ENCODE measurements around the gene JAG1.

DNA sequence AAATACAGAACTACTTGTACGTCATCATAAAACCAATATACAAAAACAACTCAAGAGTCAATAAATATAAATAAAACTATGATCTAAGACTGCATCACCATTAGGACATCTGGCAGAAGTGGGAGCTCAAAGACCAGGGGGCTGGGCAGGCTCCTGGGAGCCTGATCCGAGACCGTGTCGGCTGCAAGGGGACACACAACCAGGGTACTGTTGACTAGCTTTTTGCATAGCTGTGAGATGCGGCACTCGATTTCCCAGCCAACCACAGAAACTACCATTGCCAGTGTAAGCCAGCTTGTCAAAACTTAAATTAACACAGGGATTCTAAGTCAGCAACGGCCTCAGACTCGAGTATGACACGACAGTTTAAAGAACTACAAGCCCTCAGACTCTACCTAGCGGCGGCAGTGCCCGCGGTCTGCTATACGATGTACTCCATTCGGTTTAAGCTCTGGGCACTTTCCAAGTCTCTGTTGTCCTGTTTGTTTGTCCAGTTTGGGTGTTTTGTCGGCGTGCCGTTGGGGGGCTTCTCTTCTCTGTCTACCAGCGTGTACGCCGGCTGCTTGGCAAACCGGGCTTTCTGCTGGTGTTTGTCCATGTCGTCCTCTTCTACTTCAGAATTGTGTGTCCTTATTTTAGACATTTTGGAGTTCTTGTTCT is 34.6 kb downstream of the JAG1 start:
- TF ChIP-seq ZNF146 (tag by site-specific recombination; IDR thresholded peaks at IDR 0.05) (no peak), ZNF416 (tag by site-specific recombination; IDR thresholded peaks at IDR 0.05) (no peak), HOXD13 (CRISPR knock-in tag; IDR thresholded peaks at IDR 0.05; ENCODE audit: borderline replicate concordance) (no peak), KLF1 (tag by site-specific recombination; IDR thresholded peaks at IDR 0.05) (no peak), ZNF221 (tag by site-specific recombination; IDR thresholded peaks at IDR 0.05; ENCODE audit: borderline replicate concordance) (no peak), ZNF274 (IDR thresholded peaks at IDR 0.05; ENCODE audit: low read length) (no peak), ZNF274 (tag by site-specific recombination; IDR thresholded peaks at IDR 0.05; ENCODE audit: borderline replicate concordance) (no peak), ZNF747 (tag by site-specific recombination; IDR thresholded peaks at IDR 0.05) (no peak), ZNF76 (tag by site-specific recombination; IDR thresholded peaks at IDR 0.05; ENCODE audit: borderline replicate concordance, low read depth) (no peak), ZNF707 (tag by site-specific recombination; IDR thresholded peaks at IDR 0.05) (no peak), ZNF558 (tag by site-specific recombination; IDR thresholded peaks at IDR 0.05) (no peak)
- TF ChIP-seq, protein P1, sequence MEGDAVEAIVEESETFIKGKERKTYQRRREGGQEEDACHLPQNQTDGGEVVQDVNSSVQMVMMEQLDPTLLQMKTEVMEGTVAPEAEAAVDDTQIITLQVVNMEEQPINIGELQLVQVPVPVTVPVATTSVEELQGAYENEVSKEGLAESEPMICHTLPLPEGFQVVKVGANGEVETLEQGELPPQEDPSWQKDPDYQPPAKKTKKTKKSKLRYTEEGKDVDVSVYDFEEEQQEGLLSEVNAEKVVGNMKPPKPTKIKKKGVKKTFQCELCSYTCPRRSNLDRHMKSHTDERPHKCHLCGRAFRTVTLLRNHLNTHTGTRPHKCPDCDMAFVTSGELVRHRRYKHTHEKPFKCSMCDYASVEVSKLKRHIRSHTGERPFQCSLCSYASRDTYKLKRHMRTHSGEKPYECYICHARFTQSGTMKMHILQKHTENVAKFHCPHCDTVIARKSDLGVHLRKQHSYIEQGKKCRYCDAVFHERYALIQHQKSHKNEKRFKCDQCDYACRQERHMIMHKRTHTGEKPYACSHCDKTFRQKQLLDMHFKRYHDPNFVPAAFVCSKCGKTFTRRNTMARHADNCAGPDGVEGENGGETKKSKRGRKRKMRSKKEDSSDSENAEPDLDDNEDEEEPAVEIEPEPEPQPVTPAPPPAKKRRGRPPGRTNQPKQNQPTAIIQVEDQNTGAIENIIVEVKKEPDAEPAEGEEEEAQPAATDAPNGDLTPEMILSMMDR (tag by site-specific recombination; IDR thresholded peaks at IDR 0.05), result no peak

Data from HEK293 (cell line).